GM12873 (cell line): ENCODE measurements around the gene PLOD1.

Experiments used
- CTCF ChIP-seq: IDR thresholded peaks from 2 replicates; pipeline ENCODE4 v1.5.1; 2012; ENCODE audit warnings: low read depth, mild to moderate bottlenecking, moderate library complexity, low read length, control low read depth; ENCODE audit not compliant: insufficient read depth; ENCODE audit errors: missing control alignments

PLOD1 gene

DNA sequence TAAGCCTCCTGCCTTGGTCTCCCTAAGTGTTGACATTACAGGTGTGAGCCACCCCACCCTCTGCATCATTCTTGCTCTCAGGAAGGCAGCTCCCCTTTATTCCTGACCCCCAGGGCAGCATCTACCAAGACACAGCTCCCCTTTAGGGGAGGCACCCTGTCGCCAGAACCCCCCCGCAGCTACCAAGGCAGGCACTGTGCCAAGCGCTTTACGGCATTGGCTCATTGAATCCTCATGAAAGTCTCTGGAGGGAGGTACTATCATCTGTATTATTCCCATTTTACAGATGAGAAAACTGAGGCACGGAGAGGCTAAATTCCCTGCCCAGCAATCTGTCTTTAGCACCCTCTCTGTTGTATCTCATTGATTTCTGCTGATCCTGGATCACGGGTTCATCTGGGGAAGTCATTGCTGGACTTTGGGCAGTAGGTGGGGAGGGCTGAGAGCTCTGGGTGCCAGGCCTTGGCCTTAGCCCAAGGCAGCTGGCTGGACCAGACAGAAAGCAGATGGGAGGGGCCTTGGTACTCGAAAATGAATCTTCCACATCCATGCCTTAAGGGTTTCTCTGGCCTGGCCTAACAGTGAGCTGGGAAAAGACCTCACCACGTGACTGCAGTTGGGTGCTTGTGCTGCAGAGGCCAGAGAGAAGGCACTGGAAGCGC lies 5.9 kb downstream of the PLOD1 start:
- TF ChIP-seq CTCF = no peak

- TF ChIP-seq CTCF = no peak
These were observed 7.8 kb downstream of the PLOD1 start for GRCh38 chr1:11942280-11942679.

DNA sequence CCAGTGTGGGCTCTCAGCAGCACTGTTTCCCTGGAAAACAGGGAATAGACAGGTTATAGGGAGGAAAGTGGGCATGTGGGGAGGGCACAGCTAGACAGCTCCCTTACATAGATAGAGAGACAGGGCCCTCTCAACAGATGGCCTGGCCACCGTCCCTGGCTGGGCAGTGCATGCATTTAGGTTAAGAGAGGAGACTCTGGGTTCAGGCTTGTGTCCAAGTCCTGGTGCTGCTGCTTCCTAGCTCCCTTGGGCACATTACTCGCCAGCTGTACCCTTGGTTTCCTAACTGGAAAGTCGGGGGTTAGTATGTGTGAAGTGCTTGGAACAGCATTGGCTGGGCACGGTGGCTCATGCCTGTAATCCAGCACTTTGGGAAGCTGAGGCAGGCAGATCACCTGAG lies 9.1 kb downstream of the PLOD1 start:
- no peak for TF ChIP-seq CTCF

- TF ChIP-seq CTCF = no peak
These were observed 9.9 kb downstream of the PLOD1 start for GRCh38 chr1:11944358-11944931.

- TF ChIP-seq CTCF = no peak
These were observed 12.1 kb downstream of the PLOD1 start for GRCh38 chr1:11946647-11947046.

DNA sequence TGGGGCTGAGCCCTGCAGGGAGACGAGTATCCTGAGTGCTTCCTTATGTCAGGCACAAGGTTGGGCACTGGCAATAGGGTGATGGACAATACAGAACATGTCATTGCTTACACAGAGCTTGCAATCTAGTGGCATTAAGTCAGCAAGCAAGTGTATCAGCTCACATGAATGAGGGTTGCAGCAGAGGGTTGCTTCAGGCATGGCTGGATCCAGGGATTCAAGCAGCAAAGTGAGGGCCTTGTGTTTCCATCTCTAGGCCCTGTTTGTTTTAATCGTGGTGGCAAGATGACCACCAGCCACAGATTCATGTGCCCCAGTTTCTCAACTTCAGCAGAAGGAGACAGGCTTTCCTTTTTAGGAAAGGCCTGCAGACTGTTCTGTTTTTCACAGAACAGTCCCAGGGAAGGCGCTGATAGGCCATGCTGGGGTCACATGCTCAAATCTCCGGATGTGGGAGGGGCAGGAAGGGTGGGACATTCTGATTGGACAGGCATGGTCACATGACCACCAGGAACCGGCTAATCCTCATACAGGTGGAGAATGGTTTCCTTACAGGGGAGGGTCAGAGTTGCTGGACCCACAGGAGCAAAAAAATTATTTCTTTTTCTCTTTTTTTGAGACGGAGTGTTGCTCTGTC lies 14.4 kb downstream of the PLOD1 start:
- TF ChIP-seq CTCF = no peak

- no peak for TF ChIP-seq CTCF
These were observed 17.4 kb downstream of the PLOD1 start for GRCh38 chr1:11951901-11952300.
